ENCODE data around the gene IER3.
"Not testable (repeated sequence)": the region's sequence is repeated elsewhere in the genome, so short reads cannot be mapped to it uniquely, and the experiment has no call there.

Gene IER3

GRCh38 chr6:30759575-30760239, 15.4 kb upstream of the IER3 start:
- Histone ChIP-seq H3K79me2 (ENCODE audit: control insufficient read depth, insufficient read depth, low read length, unreplicated experiment) (no peaks in the 10 kb centered on the region), H3K27ac (ENCODE audit: low read depth, low read length) (peak overlapping the region; percentile 89), H3K4me3 (ENCODE audit: low read depth, low read length) (no peak overlapping the region), H2AFZ (ENCODE audit: low read length, unreplicated experiment) (no peak overlapping the region), H3K36me3 (ENCODE audit: insufficient read depth, low read length) (no peaks in the 10 kb centered on the region), H3K4me1 (ENCODE audit: control insufficient read depth, insufficient read depth, low read length, unreplicated experiment) (peaks cover 55% of the 10 kb centered on the region), H3K27me3 (ENCODE audit: insufficient read depth, low read length) (no peaks in the 10 kb centered on the region)

- Histone ChIP-seq H3K4me1 (ENCODE audit: control insufficient read depth, insufficient read depth, low read length, unreplicated experiment) (peaks cover 67% of the 10 kb centered on the region), H3K79me2 (ENCODE audit: control insufficient read depth, insufficient read depth, low read length, unreplicated experiment) (no peaks in the 10 kb centered on the region), H3K27me3 (ENCODE audit: insufficient read depth, low read length) (no peaks in the 10 kb centered on the region), H2AFZ (ENCODE audit: low read length, unreplicated experiment) (peak overlapping the region; percentile 3), H3K27ac (ENCODE audit: low read depth, low read length) (peak overlapping the region; percentile 25), H3K36me3 (ENCODE audit: insufficient read depth, low read length) (no peaks in the 10 kb centered on the region), H3K4me3 (ENCODE audit: low read depth, low read length) (no peak overlapping the region)
Observed at GRCh38 chr6:30757261-30757904, 13.0 kb upstream of the IER3 start.

- H3K27ac ChIP-seq (ENCODE audit: low read depth, low read length); H3K27me3 ChIP-seq (ENCODE audit: insufficient read depth, low read length); H3K4me3 ChIP-seq (ENCODE audit: low read depth, low read length); H3K79me2 ChIP-seq (ENCODE audit: control insufficient read depth, insufficient read depth, low read length, unreplicated experiment); H3K36me3 ChIP-seq (ENCODE audit: insufficient read depth, low read length); H2AFZ ChIP-seq (ENCODE audit: low read length, unreplicated experiment): not testable (repeated sequence)
- peaks cover 70% of the 10 kb centered on the region for H3K4me1 ChIP-seq (ENCODE audit: control insufficient read depth, insufficient read depth, low read length, unreplicated experiment)
Observed at GRCh38 chr6:30756405-30757003, 12.2 kb upstream of the IER3 start.

- Histone ChIP-seq H3K4me1 (ENCODE audit: control insufficient read depth, insufficient read depth, low read length, unreplicated experiment) (peaks cover 70% of the 10 kb centered on the region), H3K27ac (ENCODE audit: low read depth, low read length) (peak overlapping the region; percentile 100)
Observed at GRCh38 chr6:30754631-30755030, 10.3 kb upstream of the IER3 start.

GRCh38 chr6:30752157-30752927, 8.0 kb upstream of the IER3 start:
- Histone ChIP-seq H3K36me3 (ENCODE audit: insufficient read depth, low read length) (no peaks in the 10 kb centered on the region), H3K4me3 (ENCODE audit: low read depth, low read length) (peak overlapping the region; percentile 55), H3K27ac (ENCODE audit: low read depth, low read length) (peak overlapping the region; percentile 100)

More at GRCh38 chr6:30754631-30755030, 10.3 kb upstream of the IER3 start:
- Histone ChIP-seq H3K27me3 (ENCODE audit: insufficient read depth, low read length) (no peaks in the 10 kb centered on the region), H2AFZ (ENCODE audit: low read length, unreplicated experiment) (no peak overlapping the region), H3K4me3 (ENCODE audit: low read depth, low read length) (no peak overlapping the region), H3K79me2 (ENCODE audit: control insufficient read depth, insufficient read depth, low read length, unreplicated experiment) (no peaks in the 10 kb centered on the region), H3K36me3 (ENCODE audit: insufficient read depth, low read length) (no peaks in the 10 kb centered on the region)

GRCh38 chr6:30750379-30750668, 6.0 kb upstream of the IER3 start:
- H3K27ac ChIP-seq (ENCODE audit: low read depth, low read length): peak overlapping the region; percentile 100
- H3K27me3 ChIP-seq (ENCODE audit: insufficient read depth, low read length): no peaks in the 10 kb centered on the region
- no peak overlapping the region for H2AFZ ChIP-seq (ENCODE audit: low read length, unreplicated experiment)
- H3K4me3 ChIP-seq (ENCODE audit: low read depth, low read length): no peak overlapping the region
- peaks cover 74% of the 10 kb centered on the region for H3K4me1 ChIP-seq (ENCODE audit: control insufficient read depth, insufficient read depth, low read length, unreplicated experiment)
- H3K36me3 ChIP-seq (ENCODE audit: insufficient read depth, low read length): no peaks in the 10 kb centered on the region
- no peaks in the 10 kb centered on the region for H3K79me2 ChIP-seq (ENCODE audit: control insufficient read depth, insufficient read depth, low read length, unreplicated experiment)

More at GRCh38 chr6:30752157-30752927, 8.0 kb upstream of the IER3 start:
- H3K79me2 ChIP-seq (ENCODE audit: control insufficient read depth, insufficient read depth, low read length, unreplicated experiment): no peaks in the 10 kb centered on the region
- H3K27me3 ChIP-seq (ENCODE audit: insufficient read depth, low read length): no peaks in the 10 kb centered on the region
- H2AFZ ChIP-seq (ENCODE audit: low read length, unreplicated experiment): no peak overlapping the region
- H3K4me1 ChIP-seq (ENCODE audit: control insufficient read depth, insufficient read depth, low read length, unreplicated experiment): peaks cover 76% of the 10 kb centered on the region

- H3K27ac ChIP-seq (ENCODE audit: low read depth, low read length): peak overlapping the region; percentile 100
- H2AFZ ChIP-seq (ENCODE audit: low read length, unreplicated experiment): peak overlapping the region; percentile 72
- no peaks in the 10 kb centered on the region for H3K79me2 ChIP-seq (ENCODE audit: control insufficient read depth, insufficient read depth, low read length, unreplicated experiment)
- H3K4me1 ChIP-seq (ENCODE audit: control insufficient read depth, insufficient read depth, low read length, unreplicated experiment): peaks cover 68% of the 10 kb centered on the region
- H3K27me3 ChIP-seq (ENCODE audit: insufficient read depth, low read length): no peaks in the 10 kb centered on the region
- H3K4me3 ChIP-seq (ENCODE audit: low read depth, low read length): no peak overlapping the region
- no peaks in the 10 kb centered on the region for H3K36me3 ChIP-seq (ENCODE audit: insufficient read depth, low read length)
Observed at GRCh38 chr6:30749554-30750378, 5.4 kb upstream of the IER3 start.

- Histone ChIP-seq H2AFZ (ENCODE audit: low read length, unreplicated experiment) (peak overlapping the region; percentile 72), H3K4me1 (ENCODE audit: control insufficient read depth, insufficient read depth, low read length, unreplicated experiment) (peaks cover 60% of the 10 kb centered on the region), H3K79me2 (ENCODE audit: control insufficient read depth, insufficient read depth, low read length, unreplicated experiment) (peaks cover 3% of the 10 kb centered on the region), H3K27ac (ENCODE audit: low read depth, low read length) (peak overlapping the region; percentile 100), H3K27me3 (ENCODE audit: insufficient read depth, low read length) (no peaks in the 10 kb centered on the region), H3K36me3 (ENCODE audit: insufficient read depth, low read length) (peaks cover 1% of the 10 kb centered on the region; the same call in 1 of the 2 replicates), H3K4me3 (ENCODE audit: low read depth, low read length) (no peak overlapping the region)
Observed at GRCh38 chr6:30748851-30749540, 4.6 kb upstream of the IER3 start.

GRCh38 chr6:30747902-30748769, 3.8 kb upstream of the IER3 start:
- no peaks in the 10 kb centered on the region for H3K27me3 ChIP-seq (ENCODE audit: insufficient read depth, low read length)
- H3K36me3 ChIP-seq (ENCODE audit: insufficient read depth, low read length): peaks cover 10% of the 10 kb centered on the region; the same call in 1 of the 2 replicates
- no peak overlapping the region for H3K4me3 ChIP-seq (ENCODE audit: low read depth, low read length)
- H2AFZ ChIP-seq (ENCODE audit: low read length, unreplicated experiment): peak overlapping the region; percentile 72
- H3K27ac ChIP-seq (ENCODE audit: low read depth, low read length): peak overlapping the region; percentile 100
- peaks cover 12% of the 10 kb centered on the region for H3K79me2 ChIP-seq (ENCODE audit: control insufficient read depth, insufficient read depth, low read length, unreplicated experiment)
- H3K4me1 ChIP-seq (ENCODE audit: control insufficient read depth, insufficient read depth, low read length, unreplicated experiment): peaks cover 53% of the 10 kb centered on the region

Data from ACC112 (cell line).